ENCODE measurements around the gene RHOH.

The RHOH gene

GRCh38 chr4:40190465-40190864 is 6.4 kb upstream of the RHOH start:
- DNase-seq: no peak

- DNase-seq: peak; percentile 31 to 62
These were observed 5.7 kb upstream of the RHOH start for GRCh38 chr4:40190880-40191815.

DNA sequence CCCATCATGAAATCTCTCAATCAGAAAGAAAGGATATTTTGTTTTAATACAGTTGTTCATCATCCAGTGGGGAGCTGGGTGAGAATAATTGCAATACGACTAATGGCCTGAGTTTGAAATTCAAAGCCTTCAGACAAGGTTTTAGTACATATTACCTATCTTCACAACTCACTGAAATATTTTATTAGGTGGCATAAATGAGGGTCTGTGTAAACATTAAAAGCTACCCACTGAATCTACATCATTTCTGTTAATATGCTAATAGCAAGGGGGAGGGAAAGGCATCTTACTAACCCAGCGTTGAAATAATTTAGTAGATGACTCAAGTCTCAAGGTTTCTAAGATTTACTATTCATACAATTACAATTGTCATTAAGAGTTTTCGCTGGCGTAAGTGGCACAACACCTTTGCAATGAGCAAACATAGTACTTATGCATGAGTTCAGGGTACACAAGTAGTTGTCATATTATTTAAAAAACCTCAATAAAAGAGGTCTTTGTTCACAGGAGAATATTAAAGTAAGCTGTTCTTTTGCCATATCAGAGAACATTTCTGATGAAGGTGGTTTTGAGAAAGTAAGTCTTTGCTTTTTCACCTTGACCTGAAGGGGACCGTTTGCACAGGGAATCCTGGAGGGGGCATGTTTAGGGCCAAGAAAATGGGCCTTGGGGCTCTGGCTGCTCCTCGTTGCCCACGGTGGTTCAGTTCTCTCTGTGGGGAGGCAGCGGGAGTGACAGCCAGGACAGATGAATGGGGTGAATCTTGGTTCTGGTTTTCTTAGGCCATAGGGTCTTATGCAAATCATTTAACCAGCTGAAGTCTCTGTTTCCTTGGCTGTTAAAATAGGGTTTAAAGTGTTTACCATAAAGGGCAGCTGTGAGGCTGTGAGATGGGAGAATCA is 4.5 kb upstream of the RHOH start:
- DNase-seq: peak in 1 of 2 experiments; percentile 38

DNA sequence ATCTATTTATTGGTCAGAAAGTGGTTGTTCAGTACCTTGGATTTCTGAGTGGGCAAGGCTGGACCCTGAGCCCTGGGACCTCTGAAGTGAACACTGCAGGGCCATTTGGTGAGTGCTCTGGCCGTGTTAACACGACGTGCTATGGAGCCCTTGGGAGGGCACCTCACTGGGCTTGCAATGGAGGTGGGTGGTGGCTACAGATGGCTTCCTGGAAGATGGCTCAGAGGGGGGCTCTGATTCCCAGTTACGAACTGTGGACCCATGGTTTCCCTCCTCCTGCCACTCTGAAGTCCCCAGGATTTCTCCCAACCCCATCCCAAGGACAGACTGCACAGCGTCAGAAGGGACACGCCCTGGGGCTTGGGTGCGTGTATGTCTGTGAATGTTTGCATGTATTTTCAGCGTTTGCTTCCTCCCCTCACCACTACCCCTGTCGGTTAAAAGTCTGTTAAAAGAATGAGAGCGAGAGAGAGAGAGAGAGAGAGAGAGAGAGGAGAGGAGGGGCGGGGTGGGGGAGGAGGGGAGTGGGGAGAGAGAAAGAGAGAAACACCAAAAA is 3.7 kb upstream of the RHOH start:
- peak; percentile 18 to 47 for DNase-seq

- DNase-seq: peak in 1 of 2 experiments; percentile 37
These were observed 3.3 kb upstream of the RHOH start for GRCh38 chr4:40193578-40193977.

GRCh38 chr4:40194602-40195161 is 2.1 kb upstream of the RHOH start:
- no peak for DNase-seq

DNA sequence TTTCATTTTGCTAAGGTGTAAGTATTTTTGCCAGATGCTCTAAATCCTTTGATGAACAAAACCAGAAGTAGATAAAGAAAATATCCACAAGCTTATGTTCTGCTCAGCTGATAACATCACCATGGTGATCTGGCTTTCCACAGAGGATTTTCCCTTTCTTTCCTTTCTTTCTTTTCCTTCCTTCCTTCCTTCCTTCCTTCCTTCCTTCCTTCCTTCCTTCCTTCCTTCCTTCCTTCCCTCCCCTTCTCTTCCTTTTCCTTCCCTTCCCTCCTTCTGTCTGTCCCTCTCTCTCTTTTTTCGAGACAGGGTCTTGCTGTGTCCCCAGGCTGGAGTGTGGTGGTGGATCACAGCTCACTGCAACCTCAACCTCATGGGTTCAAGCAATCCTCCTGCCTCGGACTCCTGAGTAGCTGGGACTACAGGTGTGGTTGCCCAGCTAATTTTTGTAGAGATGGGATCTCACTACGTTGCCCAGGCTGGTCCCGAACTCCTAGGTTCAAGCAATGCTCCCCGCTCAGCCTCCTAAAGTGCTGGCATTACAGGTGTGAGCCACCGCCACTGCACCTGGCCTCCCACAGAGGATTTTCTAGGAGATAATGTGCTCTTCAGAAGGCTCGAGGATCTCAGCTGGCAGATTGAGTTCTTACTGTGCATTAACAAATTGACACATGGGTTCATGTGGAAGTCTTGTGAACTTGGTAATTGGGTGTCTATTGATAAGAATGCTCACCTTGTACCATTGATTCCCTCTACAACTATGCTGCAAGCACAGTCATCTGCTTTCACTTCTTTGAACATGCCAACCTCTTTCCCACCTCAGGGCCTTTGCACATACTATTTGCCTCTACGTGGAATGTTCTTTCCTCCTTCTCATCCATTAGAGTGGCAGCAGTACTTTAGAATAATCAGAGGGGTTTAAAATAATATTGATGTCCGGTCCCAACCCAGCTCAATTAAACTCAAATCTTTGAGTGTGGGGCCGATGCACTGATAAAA is 1.4 kb upstream of the RHOH start:
- DNase-seq: no peak

GRCh38 chr4:40196272-40196671 is 559 bp upstream of the RHOH start:
- no peak for DNase-seq

GRCh38 chr4:40197879-40198689 is 1.3 kb downstream of the RHOH start:
- DNase-seq: no peak

- no peak for DNase-seq
These were observed 2.4 kb downstream of the RHOH start for GRCh38 chr4:40199179-40199670.

GRCh38 chr4:40199999-40200874 is 3.4 kb downstream of the RHOH start:
- DNase-seq: no peak

DNA sequence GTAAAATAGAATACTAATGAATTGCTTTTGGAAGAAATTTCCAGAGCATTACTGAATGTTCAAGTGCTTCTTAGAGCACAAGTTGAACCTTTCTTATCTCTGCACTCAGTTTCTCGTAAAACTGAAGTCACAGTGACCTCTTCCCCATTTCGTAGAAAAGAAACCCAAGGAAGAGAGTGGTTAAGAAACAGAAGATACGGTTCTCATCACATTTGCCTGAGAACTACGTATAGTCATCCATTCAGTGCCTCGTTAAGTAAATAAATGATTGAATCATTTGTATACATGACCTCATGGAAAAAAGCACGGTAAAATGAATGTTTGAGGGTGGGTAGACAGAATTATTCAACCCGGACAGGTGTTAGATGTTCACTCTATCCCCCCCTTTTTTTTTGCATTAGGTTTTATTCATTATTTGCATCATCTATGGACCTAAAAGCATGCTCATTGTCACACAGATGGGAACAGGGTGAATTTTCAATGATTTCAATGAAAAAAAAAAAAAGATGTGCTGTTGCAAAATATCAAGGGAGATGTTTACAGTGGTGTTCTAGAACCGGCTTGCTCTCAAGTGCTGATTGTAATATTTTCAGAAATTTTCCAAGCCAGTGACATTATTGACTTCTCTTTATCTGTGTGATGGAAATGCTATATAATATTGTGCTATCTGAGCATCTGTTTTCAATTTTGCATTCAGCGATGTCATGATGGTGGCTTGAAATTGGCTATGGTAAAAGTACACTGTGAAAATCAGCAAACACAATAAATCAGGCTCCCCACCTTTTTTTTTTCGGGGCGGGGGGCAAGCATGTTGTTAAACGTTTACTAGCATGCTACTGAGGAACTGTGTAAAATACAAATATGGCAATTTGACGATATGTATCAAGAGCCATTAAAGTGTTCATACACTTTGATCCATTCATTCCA is 4.3 kb downstream of the RHOH start:
- DNase-seq: peak; percentile 42 to 57

GRCh38 chr4:40201898-40202297 is 5.1 kb downstream of the RHOH start:
- DNase-seq: no peak

DNA sequence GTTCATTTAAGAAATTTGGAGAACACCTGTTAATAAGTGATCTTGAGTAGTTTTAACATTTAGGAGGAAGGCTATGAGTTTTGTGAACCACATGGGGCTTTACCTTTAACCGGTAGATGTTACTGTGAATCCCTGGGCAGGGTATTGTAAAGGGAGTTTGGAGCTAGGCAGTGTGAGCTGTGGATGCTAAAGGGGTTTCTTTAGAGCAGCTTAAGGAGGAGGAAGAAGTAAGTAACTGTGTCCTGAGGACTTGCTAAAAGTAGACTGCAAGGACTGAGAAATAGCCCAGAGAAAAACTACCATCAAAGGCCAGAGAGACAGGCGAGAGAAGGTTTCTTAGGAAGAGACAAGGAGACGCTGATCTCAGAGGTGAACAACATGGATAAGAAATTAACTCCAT is 5.6 kb downstream of the RHOH start:
- no peak for DNase-seq

- no peak for DNase-seq
These were observed 7.9 kb downstream of the RHOH start for GRCh38 chr4:40204507-40205258.

GRCh38 chr4:40205259-40206198 is 8.7 kb downstream of the RHOH start:
- no peak for DNase-seq
